Upper lobe of left lung (tissue), 6 donors: ENCODE results near the gene OTX2. TPM values are rescaled to one million over a fixed set of nuclear protein-coding genes. Genes with fewer than 3 reads are reported as not detected.

Experiments
- ATAC-seq, 2 donors: fragments of 200-7000 bp; cut with Tn5 transposase; one replicate each; pipeline ENCODE4 v1.9.1; 2022; ENCODE audit warnings: mild to moderate bottlenecking in 2 of 2, moderate library complexity in 2 of 2; ENCODE audit not compliant: low FRiP score in 2 of 2
- DNase-seq, 2 donors: peaks; one replicate each; pipeline ENCODE4 v3.0.0-alpha.2; 2019 to 2020
- H3K27ac ChIP-seq, 4 donors: fragments of 200-600 bp; sonication (generic); one replicate each; pipeline ENCODE4 v1.5.1; 2016 to 2019
- H3K27me3 ChIP-seq, 4 donors: fragments of 200-600 bp; sonication (generic); one replicate each; pipeline ENCODE4 v1.5.1; 2017 to 2019
- H3K36me3 ChIP-seq, 4 donors: fragments of 200-600 bp; sonication (generic); one replicate each; pipeline ENCODE4 v1.5.1; 2016 to 2019
- H3K4me1 ChIP-seq, 4 donors: fragments of 200-600 bp; sonication (generic); one replicate each; pipeline ENCODE4 v1.5.1; 2018 to 2019
- H3K4me3 ChIP-seq, 4 donors: fragments of 200-600 bp; sonication (generic); one replicate each; pipeline ENCODE4 v1.5.1; 2017 to 2019; ENCODE audit warnings: mild to moderate bottlenecking in 2 of 4, moderate library complexity in 1 of 4
- H3K9me3 ChIP-seq, 4 donors: fragments of 200-600 bp; sonication (generic); one replicate each; pipeline ENCODE4 v1.5.1; 2018 to 2019
- CTCF ChIP-seq, 6 experiments: fragments of 450-650 bp in 4 of 6; fragments of 200-600 bp in 2 of 6; sonication (generic) in 2 of 6; IDR thresholded peaks; one replicate each; pipeline ENCODE4 v1.5.1; 2016 to 2019; ENCODE audit warnings: antibody characterized with exemption in 6 of 6
- EP300 ChIP-seq, 4 donors: sonication (generic); formaldehyde crosslinking; IDR thresholded peaks; one replicate each; pipeline ENCODE4 v1.5.1; 2017; ENCODE audit warnings: antibody characterized with exemption in 4 of 4, control low read depth in 2 of 4
- POLR2A ChIP-seq, 4 donors: fragments of 450-650 bp; IDR thresholded peaks; one replicate each; pipeline ENCODE4 v1.5.1; 2016 to 2017; ENCODE audit warnings: antibody characterized with exemption in 4 of 4, mild to moderate bottlenecking in 2 of 4
- POLR2AphosphoS5 ChIP-seq, 2 donors: sonication (generic); formaldehyde crosslinking; IDR thresholded peaks; one replicate each; pipeline ENCODE4 v1.5.1; 2017; ENCODE audit warnings: antibody characterized with exemption in 2 of 2
- WGBS, 2 donors: methylation state at CpG; one replicate each; pipeline ENCODE4 v1.1.5; 2017 to 2018; 5-methylcytosine and 5-hydroxymethylcytosine counted together
- total RNA-seq, 6 donors: library from RNA; depleted of rRNA in 4 of 6; stranded (reverse); fragments of >200 nt in 4 of 6; gene quantifications; one replicate each; pipeline versions ENCODE4 v1.1.0 to v1.2.1, GENCODE V29; 2016 to 2021
- donor health status: DM: no; HTN: no; CAD: no; lungs with moderate emphysema.
- donor health status: DM: no; HTN: yes; CAD: no; lungs with severe emphysema.

The OTX2 gene
- total RNA-seq, 6 donors from 2014 or later: not detected

- Histone ChIP-seq H3K9me3 (peaks cover 0 to 8% (median 2%) of the 10 kb centered on the region in 4 donors), H3K4me1 (peaks cover 0 to 26% (median 8%) of the 10 kb centered on the region in 4 donors), H3K27me3 (peaks cover 0 to 81% (median 53%) of the 10 kb centered on the region in 4 donors), H3K4me3 (no peak overlapping the region), H3K27ac (no peak overlapping the region), H3K36me3 (no peaks in the 10 kb centered on the region)
- 10 to 18% methylated on average over 35 to 37 of the region's 39 CpGs for WGBS, 2 donors
- DNase-seq: peak in 1 of 2 donors; percentile 69
- no peak for TF ChIP-seq EP300 (IDR thresholded peaks at IDR 0.05)
- no peak for ATAC-seq
Measured at GRCh38 chr14:56807386-56808109, 2.7 kb downstream of the OTX2 start.

- Histone ChIP-seq H3K27me3 (peaks cover 0 to 74% (median 49%) of the 10 kb centered on the region in 4 donors), H3K9me3 (peaks cover 0 to 8% (median 2%) of the 10 kb centered on the region in 4 donors), H3K36me3 (no peaks in the 10 kb centered on the region), H3K27ac (no peak overlapping the region), H3K4me3 (no peak overlapping the region), H3K4me1 (peaks cover 0 to 26% (median 8%) of the 10 kb centered on the region in 4 donors)
- DNase-seq (no peak), ATAC-seq (no peak)
- WGBS, 2 donors: 11 to 16% methylated on average over 4 of the region's 4 CpGs
- TF ChIP-seq EP300 (IDR thresholded peaks at IDR 0.05) (no peak), POLR2AphosphoS5 (IDR thresholded peaks at IDR 0.05) (no peak), CTCF (IDR thresholded peaks at IDR 0.05) (no peak), POLR2A (IDR thresholded peaks at IDR 0.05) (no peak)
Measured at GRCh38 chr14:56806760-56807159, 3.5 kb downstream of the OTX2 start.

GRCh38 chr14:56805992-56806727, 4.1 kb downstream of the OTX2 start:
- no peak for DNase-seq
- Histone ChIP-seq H3K27ac (no peak overlapping the region), H3K27me3 (peaks cover 0 to 68% (median 46%) of the 10 kb centered on the region in 4 donors), H3K9me3 (peaks cover 0 to 8% (median 2%) of the 10 kb centered on the region in 4 donors), H3K36me3 (no peaks in the 10 kb centered on the region), H3K4me1 (peaks cover 0 to 26% (median 8%) of the 10 kb centered on the region in 4 donors), H3K4me3 (no peak overlapping the region)
- ATAC-seq: no peak
- 11 to 12% methylated on average over 9 of the region's 9 CpGs for WGBS, 2 donors
- TF ChIP-seq EP300 (IDR thresholded peaks at IDR 0.05): no peak
- no peak for TF ChIP-seq POLR2AphosphoS5 (IDR thresholded peaks at IDR 0.05)
- TF ChIP-seq POLR2A (IDR thresholded peaks at IDR 0.05): no peak
- no peak for TF ChIP-seq CTCF (IDR thresholded peaks at IDR 0.05)

GRCh38 chr14:56805201-56805991, 4.9 kb downstream of the OTX2 start:
- Histone ChIP-seq H3K4me1 (peaks cover 0 to 26% (median 8%) of the 10 kb centered on the region in 4 donors), H3K27me3 (peaks cover 0 to 66% (median 44%) of the 10 kb centered on the region in 4 donors), H3K9me3 (peaks cover 0 to 8% (median 2%) of the 10 kb centered on the region in 4 donors), H3K36me3 (no peaks in the 10 kb centered on the region), H3K27ac (no peak overlapping the region), H3K4me3 (no peak overlapping the region)
- WGBS, 2 donors: 5 to 8% methylated on average over 11 to 18 of the region's 18 CpGs
- peak in 1 of 2 donors; percentile 24 for DNase-seq
- TF ChIP-seq POLR2A (IDR thresholded peaks at IDR 0.05): no peak
- no peak for TF ChIP-seq EP300 (IDR thresholded peaks at IDR 0.05)
- TF ChIP-seq CTCF (IDR thresholded peaks at IDR 0.05): no peak
- no peak for ATAC-seq
